ENCODE measurements around the gene RPP25. TPM values are rescaled to one million over a fixed set of nuclear protein-coding genes. Genes with fewer than 3 reads are reported as not detected.
"Not testable (repeated sequence)": the region's sequence is repeated elsewhere in the genome, so short reads cannot be mapped to it uniquely, and the experiment has no call there.

Gene RPP25
- total RNA-seq, 1 donor from 2014 or later: 2.1 TPM

DNA sequence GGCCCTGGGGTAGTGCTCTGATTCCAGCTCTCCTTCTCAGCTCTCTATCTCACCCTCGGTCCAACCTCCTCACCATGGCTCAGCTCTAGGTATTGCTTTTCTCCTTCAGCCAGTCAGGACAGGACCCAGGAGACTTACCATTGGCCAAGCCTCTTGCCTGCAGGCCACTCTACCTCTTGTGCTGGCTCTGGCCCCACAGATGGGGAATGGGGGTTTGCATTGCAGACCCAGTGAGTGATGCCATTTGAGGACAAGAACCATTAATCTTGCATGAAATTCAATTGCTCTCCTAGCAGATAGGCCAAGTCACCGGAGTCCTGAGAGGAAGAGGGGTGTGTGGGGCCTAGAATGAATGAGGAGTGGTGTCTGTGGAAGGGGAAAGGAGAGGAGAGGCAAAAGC lies 6.1 kb upstream of the RPP25 start:
- no peak for DNase-seq (ENCODE audit: low read depth)

DNA sequence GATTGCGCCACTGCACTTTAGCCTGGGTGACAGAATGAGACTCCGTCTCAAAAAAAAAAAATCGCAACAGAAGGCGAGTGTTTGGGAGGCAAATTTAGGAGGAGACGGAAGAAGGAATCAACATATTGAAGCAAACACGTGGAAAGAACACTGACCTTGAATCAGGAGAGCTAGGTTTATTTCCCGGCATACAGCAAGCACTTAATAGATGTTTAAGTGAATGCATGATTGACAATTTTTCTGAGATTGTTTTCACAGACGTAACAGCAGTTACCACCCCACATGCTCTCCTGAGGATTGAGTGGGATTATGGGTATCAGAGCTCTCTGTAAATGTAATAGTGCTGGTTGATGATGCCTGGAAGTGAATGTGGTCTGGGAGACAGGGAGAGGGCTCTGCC lies 5.6 kb upstream of the RPP25 start:
- DNase-seq (ENCODE audit: low read depth): no peak

DNA sequence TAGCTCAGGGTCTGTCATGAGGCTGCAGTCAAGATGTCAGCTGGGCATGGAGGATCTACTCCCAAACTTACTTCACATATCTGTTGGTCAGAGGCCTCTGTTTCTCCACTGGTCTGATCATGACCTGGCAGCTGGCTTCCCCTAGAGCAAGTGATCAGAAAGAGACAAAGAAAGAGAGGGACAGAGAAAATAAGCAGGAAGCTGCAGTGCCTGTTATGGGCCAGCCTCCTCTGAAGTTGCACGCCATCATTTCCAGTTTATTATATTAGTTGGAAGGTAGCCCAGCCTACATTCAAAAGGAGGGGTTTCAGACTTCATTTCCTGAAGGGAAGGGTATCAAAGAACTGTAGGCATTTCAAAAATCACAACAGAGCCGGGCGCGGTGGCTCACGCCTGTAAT lies 5.0 kb upstream of the RPP25 start:
- no peak for DNase-seq (ENCODE audit: low read depth)

DNA sequence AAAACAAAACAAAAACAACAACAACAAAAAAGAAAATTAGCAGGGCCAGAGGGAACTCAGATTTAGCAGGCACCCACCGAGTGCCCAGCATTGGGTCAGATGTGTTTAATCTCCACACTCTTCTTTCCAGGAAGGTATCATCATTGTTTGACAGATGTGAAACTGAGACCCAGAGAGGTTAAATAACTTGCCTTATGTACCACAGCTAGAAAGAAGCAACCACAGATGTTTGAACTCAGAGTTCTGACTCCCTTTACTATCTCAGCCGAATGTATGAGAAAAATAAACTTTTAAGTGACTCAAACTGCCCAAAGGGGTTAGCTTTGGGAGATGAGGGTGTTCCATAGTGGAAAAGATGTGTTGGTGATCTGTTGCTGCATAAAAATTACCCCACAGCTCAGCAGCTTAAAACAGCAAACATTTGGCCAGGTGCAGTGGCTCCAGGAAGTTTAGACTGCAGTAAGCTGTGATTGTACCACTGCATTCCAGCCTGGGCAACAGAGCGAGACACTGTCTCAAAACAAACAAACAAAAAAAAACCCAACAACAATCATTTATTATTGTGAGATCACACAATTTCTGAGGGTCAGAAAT lies 4.5 kb upstream of the RPP25 start:
- DNase-seq (ENCODE audit: low read depth): no peak

DNA sequence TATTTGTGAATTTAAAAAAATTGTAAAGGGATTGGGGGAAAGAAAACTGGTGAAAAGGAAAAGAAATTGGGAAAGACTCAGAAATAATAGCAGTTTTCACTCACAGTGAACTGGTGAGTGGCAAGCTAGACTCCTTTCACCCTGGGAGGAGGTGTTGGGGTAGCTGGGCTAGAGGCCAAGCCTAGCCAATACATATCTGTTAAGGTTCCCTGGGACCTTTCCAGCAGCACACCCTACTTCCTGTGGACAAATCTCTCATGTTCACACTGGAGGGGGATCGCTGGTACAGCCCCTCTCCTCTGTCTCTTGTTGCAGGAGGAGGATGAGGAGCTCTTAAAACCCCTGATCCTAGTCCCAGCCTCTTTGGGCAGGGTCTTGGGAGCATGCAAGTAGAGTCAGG lies 3.7 kb upstream of the RPP25 start:
- no peak for DNase-seq (ENCODE audit: low read depth)

DNA sequence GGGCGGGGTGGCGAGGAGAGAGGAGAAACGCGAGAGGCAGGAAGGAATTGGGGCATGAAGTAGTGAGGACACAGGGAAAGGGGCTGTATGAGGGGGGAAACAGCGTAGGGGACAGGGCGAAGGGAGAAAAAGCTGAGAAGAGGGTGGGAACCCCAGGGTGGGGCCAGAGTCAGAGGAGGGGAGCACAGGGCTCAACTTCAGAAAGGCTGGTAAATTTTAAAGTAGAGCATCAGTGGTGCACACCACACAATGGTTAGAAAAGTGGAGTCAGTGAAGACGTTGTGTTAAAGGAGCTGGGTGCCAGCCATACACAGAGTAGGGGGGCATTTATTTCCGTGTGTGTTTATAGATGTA lies 3.0 kb upstream of the RPP25 start:
- no peak for DNase-seq (ENCODE audit: low read depth)

DNA sequence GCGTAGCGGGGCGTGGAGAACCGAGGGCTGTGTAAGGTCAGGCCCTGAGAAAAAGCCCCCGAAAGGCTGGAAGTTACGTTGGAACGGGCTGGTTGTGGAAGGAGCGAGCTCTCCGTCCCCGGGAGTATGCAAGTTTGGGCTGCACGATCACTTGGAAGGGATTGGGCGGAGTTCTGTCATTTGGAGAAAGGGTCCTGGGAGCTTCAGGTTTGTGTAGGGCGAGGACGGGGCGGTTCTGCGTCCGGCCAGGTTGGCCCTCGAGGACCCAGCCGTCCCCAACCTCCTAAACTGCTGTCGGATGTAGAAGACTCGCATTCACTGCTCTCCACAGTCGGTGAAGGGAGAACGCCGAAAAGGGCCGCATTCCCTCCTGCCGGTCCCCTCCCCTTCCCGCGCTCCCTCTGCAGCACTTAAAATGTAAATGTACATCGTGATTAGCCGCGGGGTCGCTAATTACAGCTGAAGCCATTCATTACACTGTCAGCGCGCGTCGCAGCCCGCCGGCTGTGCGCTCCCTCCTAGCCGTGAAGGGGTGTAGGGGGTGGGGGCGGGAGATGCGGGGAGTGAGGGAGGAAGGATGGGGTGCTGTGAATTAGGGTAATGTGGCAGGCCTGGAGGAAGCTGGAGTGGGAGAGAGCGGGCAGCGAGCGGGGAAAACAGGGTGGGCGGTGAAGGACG lies 2.5 kb upstream of the RPP25 start:
- no peak for DNase-seq (ENCODE audit: low read depth)

DNA sequence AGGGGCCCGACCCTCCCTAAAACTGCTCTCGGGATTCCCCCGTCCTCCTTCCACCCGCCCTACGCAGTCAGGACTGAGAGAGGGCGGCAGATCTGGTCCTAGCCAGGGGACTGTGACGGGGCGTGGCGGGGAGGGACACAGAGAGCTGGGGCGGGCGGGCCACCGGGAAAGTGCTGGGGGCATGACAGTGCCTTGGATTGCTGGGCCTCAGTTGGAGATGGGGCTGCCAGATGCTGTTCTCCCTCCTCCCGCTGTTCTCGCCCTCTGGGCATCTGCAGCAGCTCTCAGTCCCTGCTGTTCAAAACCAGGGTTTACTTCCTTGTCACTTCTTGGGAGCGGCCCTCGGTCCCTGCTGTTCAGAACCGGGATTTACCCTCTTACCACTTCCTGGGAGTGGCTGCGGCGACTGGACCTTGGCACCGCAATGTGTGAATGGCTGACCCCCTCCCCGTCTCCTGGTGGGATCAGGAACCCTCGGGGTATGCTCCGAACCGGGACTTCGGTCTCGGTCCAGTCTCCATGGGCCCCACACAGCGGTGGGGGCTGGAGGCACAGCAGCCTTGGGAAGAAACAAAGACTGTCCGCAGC lies 1.8 kb upstream of the RPP25 start:
- peak; percentile 37 for DNase-seq (ENCODE audit: low read depth)

DNA sequence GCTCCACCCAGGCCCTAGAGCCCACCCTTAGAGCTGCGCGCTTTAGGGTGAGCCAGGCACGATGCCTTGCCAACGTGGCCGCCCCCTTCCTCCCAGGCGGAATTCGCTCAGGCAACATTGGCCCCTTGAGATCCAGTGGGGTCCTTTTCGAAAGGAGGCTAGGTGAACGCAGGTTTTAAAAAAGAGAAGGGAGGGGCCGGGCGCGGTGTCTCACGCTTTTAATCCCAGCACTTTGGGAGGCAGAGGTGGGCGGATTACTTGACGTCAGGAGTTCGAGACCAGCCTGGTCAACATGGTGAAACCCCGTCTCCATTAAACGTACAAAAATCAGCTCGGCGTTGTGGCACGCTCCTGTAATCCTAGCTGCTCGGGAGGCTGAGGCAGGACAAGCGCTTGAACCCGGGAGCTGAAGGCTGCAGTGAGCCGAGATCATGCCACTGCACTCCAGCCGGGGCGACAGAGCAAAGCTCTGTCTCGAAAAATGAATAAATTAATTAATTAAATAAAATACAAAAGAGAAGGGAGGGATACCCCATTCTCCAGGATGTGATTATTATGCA lies 984 bp upstream of the RPP25 start:
- DNase-seq (ENCODE audit: low read depth): no peak

DNA sequence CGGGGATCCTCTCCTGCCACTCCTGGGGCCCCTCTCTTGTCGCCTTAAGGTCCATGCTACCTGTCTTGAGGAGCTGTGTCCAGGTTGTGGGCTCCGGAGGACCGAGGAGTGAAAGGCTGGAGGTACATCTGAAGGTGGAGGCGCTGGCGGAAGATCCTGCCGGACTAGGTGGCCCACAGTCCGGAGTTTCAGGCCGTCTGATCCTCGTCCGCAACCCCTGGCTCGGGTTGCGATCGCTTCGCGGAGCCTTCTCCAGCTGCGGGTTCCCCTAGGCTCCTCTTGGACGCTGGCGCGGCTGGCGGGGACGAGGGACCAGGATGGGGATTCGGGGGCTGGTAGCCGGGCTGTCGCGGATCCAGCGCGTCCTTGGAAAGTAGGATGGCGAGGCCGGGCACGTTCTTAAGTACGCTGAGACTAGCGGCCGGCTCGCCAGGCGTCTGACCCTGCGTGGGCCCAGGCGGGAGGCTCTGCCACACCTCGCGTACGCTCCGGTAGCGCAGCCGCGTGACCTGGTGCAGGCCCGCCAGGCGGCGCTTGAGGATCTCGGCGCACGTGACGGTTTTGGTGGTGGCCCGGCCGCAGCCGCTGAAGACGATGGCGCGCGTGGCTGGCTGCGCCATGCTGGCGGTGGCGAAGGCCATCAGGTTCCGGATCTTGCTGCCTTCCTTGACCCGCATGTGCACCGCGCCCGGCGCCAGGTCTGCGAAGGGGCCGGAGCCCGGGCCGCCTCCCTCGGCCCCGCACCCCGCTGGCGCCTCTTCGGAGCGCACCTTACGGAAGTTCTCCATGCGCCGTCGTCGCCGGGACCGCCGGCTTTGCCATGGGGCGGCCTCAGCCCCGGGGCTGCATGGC lies 550 bp downstream of the RPP25 start:
- DNase-seq (ENCODE audit: low read depth): no peak

DNA sequence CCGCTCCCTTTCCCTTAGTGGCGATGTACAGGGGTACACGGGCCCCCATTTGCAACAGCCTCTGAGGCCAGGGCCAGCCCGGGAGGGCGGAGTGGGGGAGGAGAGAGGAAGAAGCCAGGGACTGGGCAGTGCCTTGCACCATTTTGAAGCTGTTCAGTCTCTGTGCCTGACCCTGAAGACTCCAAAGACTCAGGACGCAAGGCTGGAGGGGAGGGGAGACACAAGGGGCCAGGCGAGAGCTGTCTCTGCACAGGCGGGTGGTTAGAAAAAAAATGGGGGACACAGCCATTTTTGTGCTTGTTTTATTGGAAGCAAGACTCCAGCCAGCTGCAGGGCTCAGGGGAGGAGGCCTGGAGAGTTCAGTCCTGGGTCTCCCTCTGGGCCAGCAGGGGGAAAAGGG lies 1.6 kb downstream of the RPP25 start:
- no peak for DNase-seq (ENCODE audit: low read depth)

DNA sequence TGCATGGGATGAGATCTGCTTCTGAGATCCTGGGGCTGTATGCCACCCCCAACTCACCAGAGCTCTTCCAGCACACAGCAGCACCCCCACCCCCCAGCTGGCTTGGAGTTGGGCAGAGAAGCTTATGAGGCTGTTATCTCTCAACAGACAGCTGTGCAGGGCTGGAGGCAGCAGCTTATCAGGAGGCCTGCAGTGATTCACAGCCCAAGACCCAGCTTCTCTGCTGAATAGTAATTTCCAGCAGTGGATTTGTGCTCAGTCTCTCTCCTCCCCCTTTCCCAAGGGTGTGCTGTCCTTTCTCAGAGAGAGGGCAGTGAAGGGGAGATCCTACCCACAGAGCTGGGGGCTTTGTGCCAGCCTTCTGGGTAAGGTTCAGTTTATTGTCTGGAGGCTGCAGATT lies 2.1 kb downstream of the RPP25 start:
- DNase-seq (ENCODE audit: low read depth): no peak

DNA sequence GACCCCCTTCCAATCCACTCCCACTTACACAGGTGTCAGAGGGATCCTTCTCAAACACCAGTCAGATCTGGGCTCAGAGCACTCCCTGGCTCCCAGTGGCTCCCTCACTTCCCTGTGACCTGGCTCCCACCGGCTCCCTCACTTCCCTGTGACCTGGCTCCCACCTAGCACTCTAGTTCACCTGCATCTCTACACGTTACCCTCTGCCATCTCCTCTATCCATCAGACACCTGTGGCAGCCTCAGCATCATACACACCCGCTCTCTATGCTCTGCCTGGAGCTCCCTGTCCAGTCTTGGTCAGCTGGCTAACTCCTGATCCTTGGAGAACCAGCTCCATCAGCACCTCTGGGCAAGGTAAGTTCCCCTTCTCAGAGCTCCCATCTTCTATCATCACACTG lies 5.6 kb downstream of the RPP25 start:
- no peak for DNase-seq (ENCODE audit: low read depth)

DNA sequence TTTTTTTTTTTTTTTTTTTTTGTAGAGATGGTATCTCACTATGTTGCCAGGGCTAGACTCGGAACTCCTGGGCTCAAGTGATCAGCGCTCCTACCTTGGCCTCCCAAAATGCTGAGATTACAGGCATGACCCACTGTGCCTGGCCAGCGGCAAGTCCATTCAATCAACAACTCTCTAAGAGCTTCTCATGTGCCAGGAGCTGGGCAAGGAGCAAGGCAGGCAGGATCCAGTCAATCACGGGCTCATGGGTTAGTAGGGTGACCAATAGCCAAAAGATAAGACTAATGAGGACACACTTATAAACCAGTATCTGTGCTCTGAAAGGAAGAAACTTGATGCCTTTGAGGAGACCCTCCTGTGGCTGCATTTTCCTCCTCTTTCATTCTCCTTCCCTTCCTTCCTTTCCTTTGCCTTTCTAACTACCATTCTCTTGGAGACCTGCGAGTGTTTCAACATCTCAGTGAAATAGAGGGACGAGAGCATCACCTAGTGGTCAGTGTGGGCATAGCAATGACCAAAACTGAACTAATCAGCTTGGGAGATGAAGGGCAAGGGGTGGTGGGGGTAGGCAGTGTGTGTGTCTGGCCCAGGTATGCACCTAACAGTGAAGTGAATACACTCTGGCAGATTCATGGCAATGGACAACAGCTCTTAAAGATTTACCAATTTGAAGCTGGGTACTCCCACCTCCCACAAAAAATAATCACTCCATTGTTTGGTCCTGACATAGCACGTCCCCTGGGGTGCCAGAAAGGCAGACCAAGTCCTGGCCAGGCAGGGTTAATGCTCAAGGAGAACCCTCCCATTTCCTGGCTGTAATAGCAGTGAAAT lies 6.3 kb downstream of the RPP25 start:
- DNase-seq (ENCODE audit: low read depth): peak; percentile 66

DNA sequence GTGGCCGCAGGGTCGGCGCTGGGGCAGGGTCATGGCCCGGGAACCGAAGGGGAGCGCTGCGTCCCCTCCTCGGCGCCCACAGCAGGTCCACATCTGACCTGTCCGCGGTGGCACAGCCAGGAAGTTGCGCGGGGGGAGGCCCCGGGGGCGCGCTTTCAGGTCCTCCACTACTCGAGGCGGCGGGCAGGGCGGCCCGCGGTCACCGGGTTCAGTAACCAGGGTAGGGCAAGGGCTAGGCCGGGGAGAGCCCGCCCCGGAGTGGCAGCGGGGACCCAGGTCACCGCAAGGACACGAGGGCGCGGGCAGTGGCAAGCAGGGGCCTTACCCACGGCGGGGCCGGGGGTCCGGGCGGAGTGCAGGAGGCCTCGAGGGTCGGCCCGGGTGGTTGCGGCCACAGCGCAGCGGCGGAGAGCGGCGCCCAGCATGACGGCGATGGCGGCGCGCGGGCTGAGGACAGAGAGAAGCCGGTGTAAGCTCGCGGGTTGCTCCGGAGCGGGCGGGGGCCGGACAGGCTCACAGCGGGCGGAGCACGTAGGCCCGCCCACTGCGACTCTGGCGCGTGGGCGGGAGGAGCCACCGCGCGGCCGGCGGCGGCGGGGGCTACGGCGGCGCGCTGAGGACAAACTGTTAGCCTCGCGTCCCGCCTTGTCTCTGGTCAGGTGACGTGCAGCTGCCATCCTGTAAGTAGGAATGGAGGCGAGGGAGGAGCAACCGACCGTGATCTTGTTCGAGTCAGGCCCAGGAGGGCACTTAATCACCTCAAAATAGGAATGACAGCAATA lies 18.8 kb downstream of the RPP25 start, which contains the start of gene COX5A:
TSS of gene COX5A (minus strand) at position 484 of the 782 bp plus-strand sequence. CDS start at position 425, 59 bp downstream.
- peak; percentile 90 for DNase-seq (ENCODE audit: low read depth)

DNA sequence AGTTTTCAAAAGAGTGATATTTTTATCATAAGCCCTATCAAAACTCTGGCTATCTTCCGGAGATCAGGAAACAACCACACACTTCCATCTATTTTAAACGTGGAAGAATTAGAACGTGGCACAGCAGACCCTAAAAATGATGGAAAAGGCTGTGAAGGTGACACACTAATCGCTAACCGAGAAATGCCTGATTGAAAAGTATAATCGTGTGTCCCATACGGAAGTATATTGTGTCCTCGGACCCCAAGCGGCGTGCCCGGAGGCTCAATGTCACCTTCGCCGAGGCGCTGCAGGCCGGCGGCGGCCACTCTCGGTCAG lies 19.3 kb downstream of the RPP25 start:
- no peak for DNase-seq (ENCODE audit: low read depth)

DNA sequence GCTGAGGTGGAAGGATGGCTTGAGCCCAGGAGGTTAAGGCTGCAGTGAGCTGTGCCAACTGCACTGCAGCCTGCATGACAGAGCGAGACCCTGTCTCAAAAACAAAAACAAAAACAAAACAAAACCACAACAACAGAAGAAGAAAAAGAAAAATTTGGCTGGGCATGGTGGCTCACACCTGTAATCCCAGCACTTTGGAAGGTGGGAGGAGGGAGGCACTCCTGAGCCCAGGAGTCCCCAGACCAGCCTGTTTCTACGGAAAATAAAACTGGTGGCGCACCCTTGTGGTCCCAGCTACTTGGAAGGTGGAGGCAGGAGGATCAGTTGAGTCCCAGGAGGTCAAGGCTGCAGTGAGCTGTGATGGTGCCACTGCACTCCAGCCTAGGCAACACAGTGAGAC lies 21.4 kb downstream of the RPP25 start:
- not testable (repeated sequence) for DNase-seq (ENCODE audit: low read depth)

DNA sequence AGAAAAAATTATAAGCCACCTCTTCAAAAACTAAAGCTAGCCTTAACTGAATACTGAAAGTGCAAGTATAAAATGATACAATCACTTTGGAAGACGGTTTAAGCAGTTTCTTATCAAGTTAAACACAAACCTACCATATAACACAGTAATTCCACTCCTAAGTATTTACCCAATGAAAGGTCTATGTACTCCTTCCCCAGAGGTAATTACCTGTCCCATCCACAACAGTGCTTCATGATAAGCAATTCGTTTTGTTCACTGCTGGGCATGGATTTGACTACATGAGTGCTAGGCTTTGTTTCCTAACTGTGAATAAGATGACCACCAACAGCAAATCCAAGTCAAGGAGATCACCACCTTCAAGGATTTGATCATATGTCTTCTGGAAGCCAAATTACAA lies 23.0 kb downstream of the RPP25 start:
- no peak for DNase-seq (ENCODE audit: low read depth)

DNA sequence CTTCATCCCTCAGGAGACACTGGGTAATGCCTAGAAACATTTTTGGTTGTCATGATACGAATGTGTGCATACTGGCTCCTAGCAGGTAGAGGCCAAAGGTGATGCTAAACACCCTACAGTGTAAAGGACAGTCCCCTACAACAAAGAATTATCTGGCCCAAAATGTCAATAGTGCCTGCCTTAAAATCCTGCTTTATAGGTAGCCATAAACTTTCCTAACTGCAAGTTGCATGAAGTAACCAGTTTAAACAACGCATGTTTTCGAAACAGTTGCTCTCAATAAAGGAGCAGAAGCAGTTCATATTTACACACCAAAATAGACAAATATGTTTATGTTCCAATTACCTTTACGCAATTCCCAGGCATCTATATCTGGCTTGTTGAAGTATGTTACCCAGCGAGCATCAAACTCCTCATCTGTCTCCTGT lies 27.8 kb downstream of the RPP25 start:
- DNase-seq (ENCODE audit: low read depth): no peak

DNA sequence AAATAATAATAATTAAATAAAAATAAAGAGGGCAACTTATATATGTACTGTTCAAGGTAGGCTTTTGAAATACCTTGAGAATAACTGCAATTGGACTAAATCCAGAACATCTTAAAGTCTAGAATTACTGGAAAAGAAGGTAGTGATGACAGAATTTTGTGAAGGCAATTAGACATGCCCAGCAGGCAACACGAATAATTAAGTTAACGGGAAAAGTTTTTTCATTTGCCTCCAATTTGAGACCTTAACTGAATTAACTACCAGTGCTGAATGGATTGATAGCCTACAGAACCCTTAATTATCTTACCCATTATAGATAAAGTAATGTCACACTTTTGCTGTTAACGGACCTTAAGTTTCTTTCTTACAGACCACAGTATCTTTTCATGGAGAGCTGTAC lies 32.0 kb downstream of the RPP25 start:
- DNase-seq (ENCODE audit: low read depth): no peak

DNA sequence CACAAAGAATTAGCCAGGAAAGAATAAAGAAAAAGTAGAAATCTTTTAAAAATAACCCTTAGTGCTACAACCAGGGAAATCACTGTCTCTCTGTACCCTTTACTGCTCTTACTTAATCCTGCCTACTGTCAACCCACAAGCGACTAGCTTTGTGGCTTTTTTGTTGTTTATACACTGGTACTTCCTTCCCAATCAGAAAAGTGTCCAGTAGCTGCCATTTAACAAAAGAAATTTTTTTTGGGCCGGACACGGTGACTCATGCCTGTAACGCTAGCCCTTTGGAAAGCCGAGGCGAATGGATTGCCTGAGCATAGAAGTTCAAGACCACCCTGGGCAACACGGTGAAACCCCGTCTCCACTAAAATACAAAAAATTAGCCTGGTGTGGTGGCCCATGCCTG lies 36.1 kb downstream of the RPP25 start:
- no peak for DNase-seq (ENCODE audit: low read depth)
